ENCODE measurements around the gene PTF1A. TPM values are rescaled to one million over a fixed set of nuclear protein-coding genes. Genes with fewer than 3 reads are reported as not detected.

PTF1A gene
- total RNA-seq, 1 donor from 2014 or later = not detected

DNA sequence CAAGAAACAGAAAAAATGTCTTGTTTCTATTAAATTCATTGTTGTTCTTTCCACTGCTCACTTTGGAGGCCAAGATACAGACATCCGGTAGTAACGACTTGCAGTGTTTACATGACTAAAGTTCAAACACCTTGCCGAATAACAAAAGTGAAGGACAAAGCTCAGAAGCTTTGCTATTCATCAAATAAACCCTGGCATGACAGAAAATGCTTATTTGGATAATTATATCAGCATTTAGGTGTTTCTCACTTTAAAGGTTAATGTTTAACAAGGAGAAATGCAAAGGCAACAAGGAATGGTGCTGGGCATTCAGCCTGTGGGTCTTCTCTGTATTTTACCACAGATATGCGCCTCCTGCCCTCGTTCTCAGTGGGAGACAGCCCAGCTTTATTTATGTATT lies 5.4 kb upstream of the PTF1A start:
- Histone ChIP-seq H3K9me3 (ENCODE audit: low read depth) (no peaks in the 10 kb centered on the region), H3K9ac (no peak overlapping the region), H3K36me3 (no peaks in the 10 kb centered on the region), H3K27ac (no peak overlapping the region), H3K4me2 (no peak overlapping the region), H3K4me1 (peaks cover 12% of the 10 kb centered on the region), H3F3A (ENCODE audit: low read depth) (peaks cover 16% of the 10 kb centered on the region), H2AFZ (replicated peaks) (no peak overlapping the region), H3K79me2 (ENCODE audit: low read depth) (no peaks in the 10 kb centered on the region), H3K27me3 (peaks cover 100% of the 10 kb centered on the region), H3K4me3 (no peak overlapping the region), H4K20me1 (ENCODE audit: low read depth) (peaks cover 36% of the 10 kb centered on the region)
- Mint-ChIP-seq H3K4me1 (peaks cover 12% of the 10 kb centered on the region), H3K36me3 (no peaks in the 10 kb centered on the region), H3K27me3 (ENCODE audit: insufficient read depth, low read depth) (peaks cover 70% of the 10 kb centered on the region), H3K27ac (no peak overlapping the region), H3K9me3 (no peaks in the 10 kb centered on the region), H3K4me3 (no peak overlapping the region)
- no peak for TF ChIP-seq EZH2phosphoT487 (IDR thresholded peaks at IDR 0.05)
- DNase-seq (ENCODE audit: low spot score) = no peak

DNA sequence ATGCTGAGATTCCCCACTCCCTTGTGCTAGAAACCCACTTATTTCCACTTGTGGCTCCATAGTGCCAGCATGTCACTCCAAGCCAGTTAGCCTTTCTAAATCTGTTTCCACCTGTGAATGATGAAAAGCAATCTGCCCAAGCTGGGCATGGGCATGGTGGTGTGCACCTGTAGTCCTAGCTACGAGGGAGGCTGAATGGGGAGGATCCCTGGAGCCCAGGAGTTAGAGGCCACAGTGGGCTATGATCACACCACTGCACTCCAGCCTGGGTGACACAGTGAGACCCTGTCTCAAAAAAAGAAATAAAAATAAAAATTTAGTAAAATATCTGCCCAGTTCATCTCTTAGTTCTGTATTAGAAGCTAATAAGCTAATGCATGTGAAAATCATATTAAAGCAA lies 5.0 kb upstream of the PTF1A start:
- no peak overlapping the region for H3K4me2 ChIP-seq
- no peak overlapping the region for H2AFZ ChIP-seq (replicated peaks)
- no peak overlapping the region for H3K9ac ChIP-seq
- Mint-ChIP-seq H3K27me3 (ENCODE audit: insufficient read depth, low read depth) (peaks cover 71% of the 10 kb centered on the region), H3K36me3 (no peaks in the 10 kb centered on the region), H3K9me3 (no peaks in the 10 kb centered on the region), H3K4me1 (peaks cover 12% of the 10 kb centered on the region), H3K4me3 (no peak overlapping the region), H3K27ac (no peak overlapping the region)
- H3K4me3 ChIP-seq = no peak overlapping the region
- H3F3A ChIP-seq (ENCODE audit: low read depth) = peaks cover 19% of the 10 kb centered on the region
- no peak for DNase-seq (ENCODE audit: low spot score)
- peaks cover 40% of the 10 kb centered on the region for H4K20me1 ChIP-seq (ENCODE audit: low read depth)
- H3K9me3 ChIP-seq (ENCODE audit: low read depth) = no peaks in the 10 kb centered on the region
- H3K4me1 ChIP-seq = peaks cover 13% of the 10 kb centered on the region
- H3K36me3 ChIP-seq = no peaks in the 10 kb centered on the region
- H3K27me3 ChIP-seq = peaks cover 100% of the 10 kb centered on the region
- H3K27ac ChIP-seq = no peak overlapping the region
- H3K79me2 ChIP-seq (ENCODE audit: low read depth) = no peaks in the 10 kb centered on the region
- TF ChIP-seq, protein P1, sequence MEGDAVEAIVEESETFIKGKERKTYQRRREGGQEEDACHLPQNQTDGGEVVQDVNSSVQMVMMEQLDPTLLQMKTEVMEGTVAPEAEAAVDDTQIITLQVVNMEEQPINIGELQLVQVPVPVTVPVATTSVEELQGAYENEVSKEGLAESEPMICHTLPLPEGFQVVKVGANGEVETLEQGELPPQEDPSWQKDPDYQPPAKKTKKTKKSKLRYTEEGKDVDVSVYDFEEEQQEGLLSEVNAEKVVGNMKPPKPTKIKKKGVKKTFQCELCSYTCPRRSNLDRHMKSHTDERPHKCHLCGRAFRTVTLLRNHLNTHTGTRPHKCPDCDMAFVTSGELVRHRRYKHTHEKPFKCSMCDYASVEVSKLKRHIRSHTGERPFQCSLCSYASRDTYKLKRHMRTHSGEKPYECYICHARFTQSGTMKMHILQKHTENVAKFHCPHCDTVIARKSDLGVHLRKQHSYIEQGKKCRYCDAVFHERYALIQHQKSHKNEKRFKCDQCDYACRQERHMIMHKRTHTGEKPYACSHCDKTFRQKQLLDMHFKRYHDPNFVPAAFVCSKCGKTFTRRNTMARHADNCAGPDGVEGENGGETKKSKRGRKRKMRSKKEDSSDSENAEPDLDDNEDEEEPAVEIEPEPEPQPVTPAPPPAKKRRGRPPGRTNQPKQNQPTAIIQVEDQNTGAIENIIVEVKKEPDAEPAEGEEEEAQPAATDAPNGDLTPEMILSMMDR (IDR thresholded peaks at IDR 0.05) = no peak
- no peak for TF ChIP-seq EZH2 (IDR thresholded peaks at IDR 0.05)
- TF ChIP-seq EZH2phosphoT487 (IDR thresholded peaks at IDR 0.05) = no peak

DNA sequence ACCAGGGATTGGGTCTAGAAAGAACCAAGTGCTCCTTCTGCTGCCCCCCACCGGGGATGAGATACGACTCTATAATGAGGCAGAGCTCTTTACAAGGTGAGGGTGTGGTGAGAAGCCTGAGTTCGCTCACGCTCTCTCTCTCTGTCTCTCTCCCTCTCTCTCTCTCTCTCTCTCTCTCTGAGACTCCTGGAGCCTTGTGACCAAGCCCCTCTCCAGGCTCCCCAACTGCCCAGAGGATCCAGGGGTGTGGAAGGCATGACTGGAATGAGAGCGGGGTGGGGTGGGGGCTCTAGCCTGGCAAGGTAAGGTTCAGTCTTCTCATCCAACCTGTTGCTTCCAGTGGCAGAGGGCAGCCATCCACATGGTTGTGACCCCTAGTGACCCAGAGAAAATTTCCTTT lies 3.1 kb upstream of the PTF1A start:
- Mint-ChIP-seq H3K4me3 (no peak overlapping the region), H3K4me1 (peaks cover 14% of the 10 kb centered on the region), H3K27ac (no peak overlapping the region), H3K36me3 (no peaks in the 10 kb centered on the region), H3K9me3 (no peaks in the 10 kb centered on the region), H3K27me3 (ENCODE audit: insufficient read depth, low read depth) (peaks cover 72% of the 10 kb centered on the region)
- Histone ChIP-seq H3K27me3 (peaks cover 100% of the 10 kb centered on the region), H3K9ac (no peak overlapping the region), H3K79me2 (ENCODE audit: low read depth) (no peaks in the 10 kb centered on the region), H3K4me2 (no peak overlapping the region), H4K20me1 (ENCODE audit: low read depth) (peaks cover 56% of the 10 kb centered on the region), H3K9me3 (ENCODE audit: low read depth) (no peaks in the 10 kb centered on the region), H3K36me3 (no peaks in the 10 kb centered on the region), H3K4me3 (no peak overlapping the region), H3F3A (ENCODE audit: low read depth) (peaks cover 23% of the 10 kb centered on the region), H3K4me1 (peaks cover 13% of the 10 kb centered on the region), H2AFZ (replicated peaks) (no peak overlapping the region), H3K27ac (no peak overlapping the region)
- TF ChIP-seq EZH2phosphoT487 (IDR thresholded peaks at IDR 0.05) (no peak), EZH2 (IDR thresholded peaks at IDR 0.05) (no peak)
- TF ChIP-seq, protein P1 (IDR thresholded peaks at IDR 0.05) = no peak
- DNase-seq (ENCODE audit: low spot score) = no peak

DNA sequence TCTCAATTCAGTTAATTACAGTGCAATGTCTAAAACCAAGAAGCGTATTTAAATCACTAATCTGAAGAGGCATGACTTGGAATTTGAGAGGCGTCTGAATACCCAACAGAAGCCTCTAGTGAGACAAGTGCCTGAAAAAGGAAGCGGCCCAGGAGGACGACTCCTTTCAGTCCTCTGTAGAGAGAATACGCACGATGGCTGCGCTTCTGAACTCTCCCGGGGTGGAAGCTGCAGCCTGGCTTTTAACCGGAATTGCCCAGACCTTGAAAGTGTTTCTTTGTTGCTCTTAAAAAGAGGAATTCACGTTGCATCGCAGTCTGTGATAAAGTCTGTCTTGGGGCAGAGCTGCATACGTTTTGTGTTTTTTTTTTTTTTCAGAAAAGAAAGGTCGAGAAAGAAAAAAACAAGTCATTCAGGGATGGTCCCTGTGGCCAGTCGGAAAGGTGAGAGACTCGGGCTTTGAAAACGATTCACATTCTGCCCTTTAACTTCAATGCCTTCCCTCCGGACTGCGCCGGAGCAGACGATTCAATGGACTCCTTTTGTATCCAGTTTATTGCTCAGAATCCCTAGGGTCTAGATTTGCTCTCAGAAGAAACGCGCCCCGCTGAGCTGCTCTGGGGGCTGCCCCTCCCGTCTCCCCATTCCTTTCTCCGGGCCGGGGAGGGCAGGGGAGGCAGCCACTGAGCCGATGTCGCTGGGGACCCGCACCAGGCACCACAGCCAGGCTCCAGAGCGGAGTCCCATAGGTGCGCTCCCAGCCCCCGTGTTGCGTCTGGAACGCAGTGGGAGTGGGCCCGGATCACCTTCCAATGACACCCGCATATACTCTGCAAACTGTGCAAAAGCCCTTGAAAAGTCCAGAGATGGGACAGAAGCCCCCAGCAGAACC lies 994 bp upstream of the PTF1A start:
- peak overlapping the region; percentile 71 for H3K4me3 Mint-ChIP-seq

More for the DNA sequence above, 994 bp upstream of the PTF1A start:
- no peaks in the 10 kb centered on the region for H3K9me3 ChIP-seq (ENCODE audit: low read depth)
- TF ChIP-seq EZH2 (IDR thresholded peaks at IDR 0.05) (no peak), EZH2phosphoT487 (IDR thresholded peaks at IDR 0.05) (peak; percentile 72)
- TF ChIP-seq, protein P1 (IDR thresholded peaks at IDR 0.05) = no peak
- no peak overlapping the region for H2AFZ ChIP-seq (replicated peaks)
- no peaks in the 10 kb centered on the region for H3K36me3 Mint-ChIP-seq
- no peaks in the 10 kb centered on the region for H3K79me2 ChIP-seq (ENCODE audit: low read depth)
- H3K27me3 Mint-ChIP-seq (ENCODE audit: insufficient read depth, low read depth) = peaks cover 79% of the 10 kb centered on the region
- peaks cover 77% of the 10 kb centered on the region for H4K20me1 ChIP-seq (ENCODE audit: low read depth)
- no peaks in the 10 kb centered on the region for H3K36me3 ChIP-seq
- peak overlapping the region; percentile 19 for H3K4me3 ChIP-seq
- peaks cover 23% of the 10 kb centered on the region for H3F3A ChIP-seq (ENCODE audit: low read depth)
- peak overlapping the region; percentile 67 for H3K4me2 ChIP-seq
- DNase-seq (ENCODE audit: low spot score) = peak; percentile 75
- no peak overlapping the region for H3K27ac Mint-ChIP-seq
- peaks cover 22% of the 10 kb centered on the region for H3K4me1 Mint-ChIP-seq
- H3K4me1 ChIP-seq = peaks cover 25% of the 10 kb centered on the region
- H3K27me3 ChIP-seq = peaks cover 100% of the 10 kb centered on the region
- no peaks in the 10 kb centered on the region for H3K9me3 Mint-ChIP-seq
- no peak overlapping the region for H3K27ac ChIP-seq
- no peak overlapping the region for H3K9ac ChIP-seq
